Measurements from ENCODE around the gene TMEM165. TPM values are rescaled to one million over a fixed set of nuclear protein-coding genes. Genes with fewer than 3 reads are reported as not detected.

Gene TMEM165
- total and polyA plus RNA-seq, 4 experiments from 2014 or later, result 23.4 to 74.8 (median 45.3) TPM

- peaks cover 46 to 56% of the 10 kb centered on the region in 2 donors for H3K36me3 Mint-ChIP-seq
- H3K4me3 ChIP-seq (ENCODE audit: low read length in 2 of 2), result no peak overlapping the region
These were observed 51.5 kb downstream of the TMEM165 start for GRCh38 chr4:55447108-55447708.

GRCh38 chr4:55447831-55448230 lies 52.1 kb downstream of the TMEM165 start:
- CTCF ChIA-PET (ENCODE audit: partially characterized antibody), result interaction anchor here (1.0 to 1.9 kb wide), 3 partner anchors 20 to 102 kb away, joined by 3 to 6 read pairs (median 3); partner anchors contain the start of genes SRD5A3 and TMEM165

More at GRCh38 chr4:55447108-55447708, 51.5 kb downstream of the TMEM165 start:
- Histone ChIP-seq H3K4me1 (ENCODE audit: insufficient read depth, low read length) (peaks cover 10% of the 10 kb centered on the region), H3K27ac (ENCODE audit: low read depth, low read length) (no peak overlapping the region), H3K36me3 (ENCODE audit: insufficient read depth, low read length) (peaks cover 5% of the 10 kb centered on the region), H3K27me3 (ENCODE audit: insufficient read depth, low read length) (no peaks in the 10 kb centered on the region), H3K9me3 (ENCODE audit: control insufficient read depth in 1 of 2, low read length in 2 of 2) (no peaks in the 10 kb centered on the region)
- Mint-ChIP-seq H3K4me3 (no peak overlapping the region), H3K27me3 (no peaks in the 10 kb centered on the region), H3K4me1 (peaks cover 6 to 16% (median 10%) of the 10 kb centered on the region in 4 donors), H3K9me3 (no peaks in the 10 kb centered on the region), H3K27ac (peak overlapping the region in 1 of 7 donors; percentile 38)
- intact Hi-C loops (cut with micrococcal nuclease), result loop anchor here (5.0 kb wide), 1 partner anchor 420 kb away; no protein-coding TSS in a partner anchor
- ChIA-PET CTCF (ENCODE audit: partially characterized antibody) (interaction anchor here (1.0 kb wide), 1 partner anchor 99 kb away, joined by 3 read pairs; no protein-coding TSS in a partner anchor), POLR2A (ENCODE audit: partially characterized antibody) (interaction anchor here (3.5 kb wide), 1 partner anchor 99 kb away, joined by 19 read pairs; the partner anchor contains the start of gene CLOCK)
- peak in 2 of 5 donors; percentile 2 to 14 for DNase-seq

GRCh38 chr4:55450566-55450965 lies 54.8 kb downstream of the TMEM165 start:
- Mint-ChIP-seq H3K27me3 (no peaks in the 10 kb centered on the region), H3K9me3 (no peaks in the 10 kb centered on the region), H3K4me3 (no peak overlapping the region), H3K36me3 (peaks cover 48 to 50% of the 10 kb centered on the region in 2 donors), H3K4me1 (peaks cover 6 to 16% (median 10%) of the 10 kb centered on the region in 4 donors), H3K27ac (peak overlapping the region in 1 of 7 donors; percentile 89)
- ChIA-PET POLR2A (ENCODE audit: partially characterized antibody) (interaction anchor here (0.6 kb wide), 1 partner anchor 48 kb away, joined by 3 read pairs; no protein-coding TSS in a partner anchor), CTCF (ENCODE audit: partially characterized antibody) (interaction anchor here (1.3 kb wide), 1 partner anchor 55 kb away, joined by 4 read pairs; the partner anchor contains the start of gene TMEM165)
- H3K4me1 ChIP-seq (ENCODE audit: insufficient read depth, low read length), result peaks cover 10% of the 10 kb centered on the region
- intact Hi-C loops (cut with micrococcal nuclease), result no loop called here
- H3K4me3 ChIP-seq (ENCODE audit: low read length in 2 of 2), result no peak overlapping the region
- DNase-seq, result no peak
- no peaks in the 10 kb centered on the region for H3K9me3 ChIP-seq (ENCODE audit: control insufficient read depth in 1 of 2, low read length in 2 of 2)
- peaks cover 5% of the 10 kb centered on the region for H3K36me3 ChIP-seq (ENCODE audit: insufficient read depth, low read length)
- no peaks in the 10 kb centered on the region for H3K27me3 ChIP-seq (ENCODE audit: insufficient read depth, low read length)
- H3K27ac ChIP-seq (ENCODE audit: low read depth, low read length), result no peak overlapping the region

More at GRCh38 chr4:55447831-55448230, 52.1 kb downstream of the TMEM165 start:
- POLR2A ChIA-PET (ENCODE audit: partially characterized antibody), result interaction anchor here (0.6 kb wide), 1 partner anchor 42 kb away, joined by 3 read pairs; no protein-coding TSS in a partner anchor
- Histone ChIP-seq H3K27me3 (ENCODE audit: insufficient read depth, low read length) (no peaks in the 10 kb centered on the region), H3K4me1 (ENCODE audit: insufficient read depth, low read length) (peaks cover 10% of the 10 kb centered on the region), H3K36me3 (ENCODE audit: insufficient read depth, low read length) (peaks cover 5% of the 10 kb centered on the region), H3K27ac (ENCODE audit: low read depth, low read length) (no peak overlapping the region), H3K9me3 (ENCODE audit: control insufficient read depth in 1 of 2, low read length in 2 of 2) (no peaks in the 10 kb centered on the region), H3K4me3 (ENCODE audit: low read length in 2 of 2) (no peak overlapping the region)
- intact Hi-C loops (cut with micrococcal nuclease), result loop anchor here (5.0 kb wide), 1 partner anchor 419 kb away; no protein-coding TSS in a partner anchor
- H3K4me3 Mint-ChIP-seq, result peak overlapping the region in 1 of 8 donors; percentile 19
- no peak for DNase-seq
- H3K4me1 Mint-ChIP-seq, result peaks cover 6 to 16% (median 10%) of the 10 kb centered on the region in 4 donors
- no peaks in the 10 kb centered on the region for H3K27me3 Mint-ChIP-seq
- H3K9me3 Mint-ChIP-seq, result no peaks in the 10 kb centered on the region
- H3K27ac Mint-ChIP-seq, result peak overlapping the region in 5 of 7 donors; percentile 37 to 70 (median 42)
- H3K36me3 Mint-ChIP-seq, result peaks cover 43 to 51% of the 10 kb centered on the region in 2 donors

- no peaks in the 10 kb centered on the region for H3K36me3 ChIP-seq (ENCODE audit: insufficient read depth, low read length)
- Mint-ChIP-seq H3K9me3 (no peaks in the 10 kb centered on the region), H3K36me3 (peaks cover 34 to 46% of the 10 kb centered on the region in 2 donors), H3K27ac (no peak overlapping the region), H3K4me3 (no peak overlapping the region), H3K4me1 (peaks cover 0 to 1% (median 0%) of the 10 kb centered on the region in 4 donors), H3K27me3 (no peaks in the 10 kb centered on the region)
- no peak overlapping the region for H3K27ac ChIP-seq (ENCODE audit: low read depth, low read length)
- intact Hi-C loops (cut with micrococcal nuclease), result no loop called here
- H3K4me1 ChIP-seq (ENCODE audit: insufficient read depth, low read length), result no peaks in the 10 kb centered on the region
- CTCF ChIA-PET (ENCODE audit: partially characterized antibody), result interaction anchor here (0.7 kb wide), 1 partner anchor 13 kb away, joined by 3 read pairs; no protein-coding TSS in a partner anchor
- no peak for DNase-seq
- no peaks in the 10 kb centered on the region for H3K9me3 ChIP-seq (ENCODE audit: control insufficient read depth in 1 of 2, low read length in 2 of 2)
- H3K27me3 ChIP-seq (ENCODE audit: insufficient read depth, low read length), result no peaks in the 10 kb centered on the region
- POLR2A ChIA-PET (ENCODE audit: partially characterized antibody), result no interaction called here
- H3K4me3 ChIP-seq (ENCODE audit: low read length in 2 of 2), result no peak overlapping the region
These were observed 62.4 kb downstream of the TMEM165 start for GRCh38 chr4:55458164-55458563.

- no peak for DNase-seq
- H3K4me1 Mint-ChIP-seq, result peaks cover 0 to 1% (median 0%) of the 10 kb centered on the region in 4 donors
- Histone ChIP-seq H3K4me1 (ENCODE audit: insufficient read depth, low read length) (no peaks in the 10 kb centered on the region), H3K27me3 (ENCODE audit: insufficient read depth, low read length) (no peaks in the 10 kb centered on the region), H3K4me3 (ENCODE audit: low read length in 2 of 2) (no peak overlapping the region), H3K27ac (ENCODE audit: low read depth, low read length) (no peak overlapping the region), H3K36me3 (ENCODE audit: insufficient read depth, low read length) (no peaks in the 10 kb centered on the region), H3K9me3 (ENCODE audit: control insufficient read depth in 1 of 2, low read length in 2 of 2) (no peaks in the 10 kb centered on the region)
- ChIA-PET CTCF (ENCODE audit: partially characterized antibody) (interaction anchor here (0.7 kb wide), 1 partner anchor 13 kb away, joined by 3 read pairs; no protein-coding TSS in a partner anchor), POLR2A (ENCODE audit: partially characterized antibody) (no interaction called here)
- intact Hi-C loops (cut with micrococcal nuclease), result no loop called here
- H3K36me3 Mint-ChIP-seq, result peaks cover 34 to 46% of the 10 kb centered on the region in 2 donors
- H3K27me3 Mint-ChIP-seq, result no peaks in the 10 kb centered on the region
- H3K27ac Mint-ChIP-seq, result no peak overlapping the region
- no peak overlapping the region for H3K4me3 Mint-ChIP-seq
- no peaks in the 10 kb centered on the region for H3K9me3 Mint-ChIP-seq
These were observed 62.9 kb downstream of the TMEM165 start for GRCh38 chr4:55458611-55459010.

- no peaks in the 10 kb centered on the region for H3K9me3 ChIP-seq (ENCODE audit: control insufficient read depth in 1 of 2, low read length in 2 of 2)
- no peak overlapping the region for H3K27ac ChIP-seq (ENCODE audit: low read depth, low read length)
- H3K9me3 Mint-ChIP-seq, result peaks cover 0 to 8% (median under 1%) of the 10 kb centered on the region in 8 donors
- POLR2A ChIA-PET (ENCODE audit: partially characterized antibody), result no interaction called here
- H3K4me3 Mint-ChIP-seq, result no peak overlapping the region
- CTCF ChIA-PET (ENCODE audit: partially characterized antibody), result no interaction called here
- H3K36me3 ChIP-seq (ENCODE audit: insufficient read depth, low read length), result peaks cover 6% of the 10 kb centered on the region
- H3K4me3 ChIP-seq (ENCODE audit: low read length in 2 of 2), result no peak overlapping the region
- H3K36me3 Mint-ChIP-seq, result peaks cover 28 to 41% of the 10 kb centered on the region in 2 donors
- no peak for DNase-seq
- H3K27me3 ChIP-seq (ENCODE audit: insufficient read depth, low read length), result no peaks in the 10 kb centered on the region
- intact Hi-C loops (cut with micrococcal nuclease), result no loop called here
- peak overlapping the region in 1 of 7 donors; percentile 8 for H3K27ac Mint-ChIP-seq
- no peaks in the 10 kb centered on the region for H3K4me1 Mint-ChIP-seq
- no peaks in the 10 kb centered on the region for H3K27me3 Mint-ChIP-seq
- no peaks in the 10 kb centered on the region for H3K4me1 ChIP-seq (ENCODE audit: insufficient read depth, low read length)
These were observed 70.2 kb downstream of the TMEM165 start for GRCh38 chr4:55466001-55466400.

- Histone ChIP-seq H3K27me3 (ENCODE audit: insufficient read depth, low read length) (no peaks in the 10 kb centered on the region), H3K4me1 (ENCODE audit: insufficient read depth, low read length) (no peaks in the 10 kb centered on the region), H3K27ac (ENCODE audit: low read depth, low read length) (no peak overlapping the region), H3K9me3 (ENCODE audit: control insufficient read depth in 1 of 2, low read length in 2 of 2) (no peaks in the 10 kb centered on the region), H3K36me3 (ENCODE audit: insufficient read depth, low read length) (peaks cover 8% of the 10 kb centered on the region), H3K4me3 (ENCODE audit: low read length in 2 of 2) (no peak overlapping the region)
- DNase-seq, result no peak
- H3K27me3 Mint-ChIP-seq, result no peaks in the 10 kb centered on the region
- intact Hi-C loops (cut with micrococcal nuclease), result no loop called here
- no peak overlapping the region for H3K27ac Mint-ChIP-seq
- ChIA-PET POLR2A (ENCODE audit: partially characterized antibody) (no interaction called here), CTCF (ENCODE audit: partially characterized antibody) (no interaction called here)
- peaks cover 0 to 8% (median under 1%) of the 10 kb centered on the region in 8 donors for H3K9me3 Mint-ChIP-seq
- H3K4me3 Mint-ChIP-seq, result no peak overlapping the region
- H3K36me3 Mint-ChIP-seq, result peaks cover 21 to 31% of the 10 kb centered on the region in 2 donors
- H3K4me1 Mint-ChIP-seq, result no peaks in the 10 kb centered on the region
These were observed 73.0 kb downstream of the TMEM165 start for GRCh38 chr4:55468724-55469123.

All from CD4-positive, alpha-beta memory T cell (primary cell).